ENCODE results near the gene ZNF527. TPM values are rescaled to one million over a fixed set of nuclear protein-coding genes. Genes with fewer than 3 reads are reported as not detected.
A peak's percentile ranks its signal among the peaks of the same experiment; 100 is the strongest.
"Not testable (repeated sequence)": the region's sequence is repeated elsewhere in the genome, so short reads cannot be mapped to it uniquely, and the experiment has no call there.

ZNF527 gene
- total and polyA plus RNA-seq, 4 donors: 8.5 to 17.2 (median 10.9) TPM

- 100% methylated on average over 2 of the region's 4 CpGs for WGBS (ENCODE audit: insufficient coverage)
- no peaks in the 10 kb centered on the region for H3K4me1 ChIP-seq (ENCODE audit: control insufficient read depth, insufficient read depth, low read length)
- peaks cover 23% of the 10 kb centered on the region for H3K36me3 ChIP-seq (ENCODE audit: control insufficient read depth, insufficient read depth, low read length)
- no peaks in the 10 kb centered on the region for H3K9me3 ChIP-seq (ENCODE audit: control insufficient read depth, insufficient read depth, low read length)
- no peak for DNase-seq (ENCODE audit: low read depth in 4 of 6, low spot score in 6 of 6)
- H3K4me3 ChIP-seq (ENCODE audit: low read depth, low read length): no peak overlapping the region
- no peaks in the 10 kb centered on the region for H3K27me3 ChIP-seq (ENCODE audit: control insufficient read depth, insufficient read depth, low read length)
- no peak overlapping the region for H3K27ac ChIP-seq (ENCODE audit: low read depth, low read length)
Measured at GRCh38 chr19:37355901-37356300, 15.0 kb upstream of the ZNF527 start.

GRCh38 chr19:37361994-37362393 lies 8.9 kb upstream of the ZNF527 start:
- H3K27me3 ChIP-seq (ENCODE audit: control insufficient read depth, insufficient read depth, low read length): no peaks in the 10 kb centered on the region
- H3K4me3 ChIP-seq (ENCODE audit: low read depth, low read length): no peak overlapping the region
- DNase-seq (ENCODE audit: low read depth in 4 of 6, low spot score in 6 of 6): no peak
- H3K27ac ChIP-seq (ENCODE audit: low read depth, low read length): no peak overlapping the region
- WGBS (ENCODE audit: insufficient coverage): no CpG with 5 or more reads among the region's 1 CpG
- H3K9me3 ChIP-seq (ENCODE audit: control insufficient read depth, insufficient read depth, low read length): no peaks in the 10 kb centered on the region
- H3K36me3 ChIP-seq (ENCODE audit: control insufficient read depth, insufficient read depth, low read length): peaks cover 38% of the 10 kb centered on the region
- no peaks in the 10 kb centered on the region for H3K4me1 ChIP-seq (ENCODE audit: control insufficient read depth, insufficient read depth, low read length)

GRCh38 chr19:37362733-37363132 lies 8.2 kb upstream of the ZNF527 start:
- Histone ChIP-seq H3K27ac (ENCODE audit: low read depth, low read length) (no peak overlapping the region), H3K36me3 (ENCODE audit: control insufficient read depth, insufficient read depth, low read length) (peaks cover 38% of the 10 kb centered on the region), H3K27me3 (ENCODE audit: control insufficient read depth, insufficient read depth, low read length) (no peaks in the 10 kb centered on the region), H3K4me3 (ENCODE audit: low read depth, low read length) (no peak overlapping the region), H3K9me3 (ENCODE audit: control insufficient read depth, insufficient read depth, low read length) (no peaks in the 10 kb centered on the region), H3K4me1 (ENCODE audit: control insufficient read depth, insufficient read depth, low read length) (no peaks in the 10 kb centered on the region)
- WGBS (ENCODE audit: insufficient coverage): 100% methylated on average over 1 of the region's 6 CpGs
- no peak for DNase-seq (ENCODE audit: low read depth in 4 of 6, low spot score in 6 of 6)

GRCh38 chr19:37370386-37370879 lies 466 bp upstream of the ZNF527 start:
- H3K27ac ChIP-seq (ENCODE audit: low read depth, low read length): peak overlapping the region; percentile 75
- not testable (repeated sequence) for H3K9me3 ChIP-seq (ENCODE audit: control insufficient read depth, insufficient read depth, low read length); H3K4me1 ChIP-seq (ENCODE audit: control insufficient read depth, insufficient read depth, low read length); DNase-seq (ENCODE audit: low read depth in 4 of 6, low spot score in 6 of 6); H3K27me3 ChIP-seq (ENCODE audit: control insufficient read depth, insufficient read depth, low read length)
- 7% methylated on average over 14 of the region's 18 CpGs for WGBS (ENCODE audit: insufficient coverage)
- peaks cover 14% of the 10 kb centered on the region for H3K36me3 ChIP-seq (ENCODE audit: control insufficient read depth, insufficient read depth, low read length)
- H3K4me3 ChIP-seq (ENCODE audit: low read depth, low read length): peak overlapping the region; percentile 82

GRCh38 chr19:37389234-37389633 lies 18.3 kb downstream of the ZNF527 start:
- WGBS (ENCODE audit: insufficient coverage): no CpG with 5 or more reads among the region's 4 CpGs
- Histone ChIP-seq H3K4me1 (ENCODE audit: control insufficient read depth, insufficient read depth, low read length) (no peaks in the 10 kb centered on the region), H3K36me3 (ENCODE audit: control insufficient read depth, insufficient read depth, low read length) (peaks cover 36% of the 10 kb centered on the region), H3K4me3 (ENCODE audit: low read depth, low read length) (no peak overlapping the region), H3K27me3 (ENCODE audit: control insufficient read depth, insufficient read depth, low read length) (no peaks in the 10 kb centered on the region), H3K27ac (ENCODE audit: low read depth, low read length) (no peak overlapping the region), H3K9me3 (ENCODE audit: control insufficient read depth, insufficient read depth, low read length) (peaks cover 34% of the 10 kb centered on the region)
- no peak for DNase-seq (ENCODE audit: low read depth in 4 of 6, low spot score in 6 of 6)

GRCh38 chr19:37391399-37391798 lies 20.5 kb downstream of the ZNF527 start:
- not testable (repeated sequence) for H3K4me1 ChIP-seq (ENCODE audit: control insufficient read depth, insufficient read depth, low read length); H3K27me3 ChIP-seq (ENCODE audit: control insufficient read depth, insufficient read depth, low read length); H3K4me3 ChIP-seq (ENCODE audit: low read depth, low read length); DNase-seq (ENCODE audit: low read depth in 4 of 6, low spot score in 6 of 6); H3K27ac ChIP-seq (ENCODE audit: low read depth, low read length)
- WGBS (ENCODE audit: insufficient coverage): no CpG with 5 or more reads among the region's 6 CpGs
- Histone ChIP-seq H3K9me3 (ENCODE audit: control insufficient read depth, insufficient read depth, low read length) (peaks cover 32% of the 10 kb centered on the region), H3K36me3 (ENCODE audit: control insufficient read depth, insufficient read depth, low read length) (peaks cover 21% of the 10 kb centered on the region)

- peaks cover 10% of the 10 kb centered on the region for H3K9me3 ChIP-seq (ENCODE audit: control insufficient read depth, insufficient read depth, low read length)
- no peak for DNase-seq (ENCODE audit: low read depth in 4 of 6, low spot score in 6 of 6)
- no CpG with 5 or more reads among the region's 1 CpG for WGBS (ENCODE audit: insufficient coverage)
- no peak overlapping the region for H3K27ac ChIP-seq (ENCODE audit: low read depth, low read length)
- H3K36me3 ChIP-seq (ENCODE audit: control insufficient read depth, insufficient read depth, low read length): no peaks in the 10 kb centered on the region
- H3K4me3 ChIP-seq (ENCODE audit: low read depth, low read length): no peak overlapping the region
- H3K27me3 ChIP-seq (ENCODE audit: control insufficient read depth, insufficient read depth, low read length): no peaks in the 10 kb centered on the region
- H3K4me1 ChIP-seq (ENCODE audit: control insufficient read depth, insufficient read depth, low read length): no peaks in the 10 kb centered on the region
Measured at GRCh38 chr19:37401078-37401477, 30.2 kb downstream of the ZNF527 start.

- DNase-seq (ENCODE audit: low read depth in 4 of 6, low spot score in 6 of 6): no peak
- Histone ChIP-seq H3K27me3 (ENCODE audit: control insufficient read depth, insufficient read depth, low read length) (no peaks in the 10 kb centered on the region), H3K36me3 (ENCODE audit: control insufficient read depth, insufficient read depth, low read length) (no peaks in the 10 kb centered on the region), H3K4me1 (ENCODE audit: control insufficient read depth, insufficient read depth, low read length) (no peaks in the 10 kb centered on the region), H3K4me3 (ENCODE audit: low read depth, low read length) (no peak overlapping the region), H3K9me3 (ENCODE audit: control insufficient read depth, insufficient read depth, low read length) (peaks cover 16% of the 10 kb centered on the region), H3K27ac (ENCODE audit: low read depth, low read length) (no peak overlapping the region)
- 25% methylated on average over 34 of the region's 34 CpGs for WGBS (ENCODE audit: insufficient coverage)
Measured at GRCh38 chr19:37403403-37403802, 32.5 kb downstream of the ZNF527 start.

GRCh38 chr19:37406140-37406846 lies 35.4 kb downstream of the ZNF527 start:
- H3K36me3 ChIP-seq (ENCODE audit: control insufficient read depth, insufficient read depth, low read length); DNase-seq (ENCODE audit: low read depth in 4 of 6, low spot score in 6 of 6): not testable (repeated sequence)
- no CpG with 5 or more reads among the region's 6 CpGs for WGBS (ENCODE audit: insufficient coverage)

GRCh38 chr19:37412700-37413099 lies 41.8 kb downstream of the ZNF527 start:
- no peak for DNase-seq (ENCODE audit: low read depth in 4 of 6, low spot score in 6 of 6)
- no CpG with 5 or more reads among the region's 2 CpGs for WGBS (ENCODE audit: insufficient coverage)
- Histone ChIP-seq H3K9me3 (ENCODE audit: control insufficient read depth, insufficient read depth, low read length) (peaks cover 40% of the 10 kb centered on the region), H3K4me3 (ENCODE audit: low read depth, low read length) (no peak overlapping the region), H3K27me3 (ENCODE audit: control insufficient read depth, insufficient read depth, low read length) (no peaks in the 10 kb centered on the region), H3K27ac (ENCODE audit: low read depth, low read length) (no peak overlapping the region), H3K36me3 (ENCODE audit: control insufficient read depth, insufficient read depth, low read length) (no peaks in the 10 kb centered on the region), H3K4me1 (ENCODE audit: control insufficient read depth, insufficient read depth, low read length) (no peaks in the 10 kb centered on the region)

More at GRCh38 chr19:37406140-37406846, 35.4 kb downstream of the ZNF527 start:
- not testable (repeated sequence) for H3K27ac ChIP-seq (ENCODE audit: low read depth, low read length); H3K4me3 ChIP-seq (ENCODE audit: low read depth, low read length); H3K27me3 ChIP-seq (ENCODE audit: control insufficient read depth, insufficient read depth, low read length); H3K4me1 ChIP-seq (ENCODE audit: control insufficient read depth, insufficient read depth, low read length)
- peaks cover 20% of the 10 kb centered on the region for H3K9me3 ChIP-seq (ENCODE audit: control insufficient read depth, insufficient read depth, low read length)

Data from spinal cord (tissue), 10 donors.